Neural progenitor cell (in vitro differentiated cells): ENCODE measurements around the gene DUSP3.

Experiments used
- EZH2 ChIP-seq: fragments of 200-600 bp; sonication (generic); IDR thresholded peaks from 2 replicates; pipeline ENCODE4 v1.6.1; 2017; ENCODE audit warnings: antibody characterized with exemption, mild to moderate bottlenecking, moderate library complexity
- TF ChIP-seq, protein P1 (sequence below): fragments of 200-600 bp; sonication (generic); IDR thresholded peaks from 2 replicates; pipeline ENCODE4 v1.5.1; 2017; ENCODE audit warnings: antibody characterized with exemption, mild to moderate bottlenecking

DNA sequence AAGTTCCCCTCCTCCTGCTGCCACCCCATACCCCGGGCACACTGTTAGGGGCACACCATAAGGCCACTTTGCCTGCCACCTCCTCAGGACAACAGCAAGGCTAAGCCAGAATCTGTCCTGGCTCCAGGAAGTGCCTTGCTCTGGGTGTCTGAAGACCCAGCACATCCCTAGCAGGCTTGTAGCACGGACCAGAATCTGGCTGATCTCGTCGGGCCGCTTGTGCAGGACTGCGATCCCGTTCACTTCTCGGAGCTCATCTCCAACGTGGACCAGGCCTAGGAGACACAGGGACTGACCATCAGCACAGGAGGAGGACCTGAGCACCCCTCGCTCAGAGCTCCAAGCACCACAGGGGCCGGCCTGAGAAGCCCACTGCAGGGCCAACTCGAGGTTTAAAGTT lies 46.8 kb upstream of the DUSP3 start:
- TF ChIP-seq, protein P1, sequence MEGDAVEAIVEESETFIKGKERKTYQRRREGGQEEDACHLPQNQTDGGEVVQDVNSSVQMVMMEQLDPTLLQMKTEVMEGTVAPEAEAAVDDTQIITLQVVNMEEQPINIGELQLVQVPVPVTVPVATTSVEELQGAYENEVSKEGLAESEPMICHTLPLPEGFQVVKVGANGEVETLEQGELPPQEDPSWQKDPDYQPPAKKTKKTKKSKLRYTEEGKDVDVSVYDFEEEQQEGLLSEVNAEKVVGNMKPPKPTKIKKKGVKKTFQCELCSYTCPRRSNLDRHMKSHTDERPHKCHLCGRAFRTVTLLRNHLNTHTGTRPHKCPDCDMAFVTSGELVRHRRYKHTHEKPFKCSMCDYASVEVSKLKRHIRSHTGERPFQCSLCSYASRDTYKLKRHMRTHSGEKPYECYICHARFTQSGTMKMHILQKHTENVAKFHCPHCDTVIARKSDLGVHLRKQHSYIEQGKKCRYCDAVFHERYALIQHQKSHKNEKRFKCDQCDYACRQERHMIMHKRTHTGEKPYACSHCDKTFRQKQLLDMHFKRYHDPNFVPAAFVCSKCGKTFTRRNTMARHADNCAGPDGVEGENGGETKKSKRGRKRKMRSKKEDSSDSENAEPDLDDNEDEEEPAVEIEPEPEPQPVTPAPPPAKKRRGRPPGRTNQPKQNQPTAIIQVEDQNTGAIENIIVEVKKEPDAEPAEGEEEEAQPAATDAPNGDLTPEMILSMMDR, result no peak
- no peak for TF ChIP-seq EZH2
